ENCODE measurements around the gene PRR12. TPM values are rescaled to one million over a fixed set of nuclear protein-coding genes. Genes with fewer than 3 reads are reported as not detected.

PRR12 gene
- polyA plus RNA-seq, 1 experiment, result 0.36 TPM

DNA sequence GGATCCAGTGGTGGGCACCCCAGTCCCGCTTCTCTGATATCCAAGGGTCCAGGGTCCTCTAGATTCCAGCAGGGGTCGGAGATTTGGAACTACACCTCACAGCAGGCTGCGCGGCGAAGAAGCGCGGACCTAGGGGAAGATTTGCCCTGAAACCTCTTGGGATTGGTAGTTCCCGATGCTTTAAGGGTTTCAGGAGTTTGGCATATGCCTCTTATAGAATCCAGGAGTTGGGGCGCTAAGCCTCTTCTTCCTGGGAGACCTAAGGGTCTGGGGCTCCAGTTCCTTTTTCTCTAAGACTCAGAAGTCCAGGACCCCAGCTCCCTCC is 75.1 kb downstream of the PRR12 start:
- peak overlapping the region; percentile 21 for H3K27ac ChIP-seq (ENCODE audit: low read depth, low read length)
- POLR2A ChIA-PET, result interaction anchor here (0.6 to 1.4 kb wide), 4 partner anchors 9 to 26 kb away, joined by 3 to 6 read pairs (median 4); partner anchors contain the start of gene RRAS
- CTCF ChIA-PET, result no interaction called here
- no peaks in the 10 kb centered on the region; the same call in 1 of the 2 replicates for H3K9me3 ChIP-seq (ENCODE audit: control insufficient read depth, insufficient read depth, low read length)
- peak overlapping the region; percentile 93 for H3K4me3 ChIP-seq (ENCODE audit: low read depth, low read length)
- TF ChIP-seq, protein P1, sequence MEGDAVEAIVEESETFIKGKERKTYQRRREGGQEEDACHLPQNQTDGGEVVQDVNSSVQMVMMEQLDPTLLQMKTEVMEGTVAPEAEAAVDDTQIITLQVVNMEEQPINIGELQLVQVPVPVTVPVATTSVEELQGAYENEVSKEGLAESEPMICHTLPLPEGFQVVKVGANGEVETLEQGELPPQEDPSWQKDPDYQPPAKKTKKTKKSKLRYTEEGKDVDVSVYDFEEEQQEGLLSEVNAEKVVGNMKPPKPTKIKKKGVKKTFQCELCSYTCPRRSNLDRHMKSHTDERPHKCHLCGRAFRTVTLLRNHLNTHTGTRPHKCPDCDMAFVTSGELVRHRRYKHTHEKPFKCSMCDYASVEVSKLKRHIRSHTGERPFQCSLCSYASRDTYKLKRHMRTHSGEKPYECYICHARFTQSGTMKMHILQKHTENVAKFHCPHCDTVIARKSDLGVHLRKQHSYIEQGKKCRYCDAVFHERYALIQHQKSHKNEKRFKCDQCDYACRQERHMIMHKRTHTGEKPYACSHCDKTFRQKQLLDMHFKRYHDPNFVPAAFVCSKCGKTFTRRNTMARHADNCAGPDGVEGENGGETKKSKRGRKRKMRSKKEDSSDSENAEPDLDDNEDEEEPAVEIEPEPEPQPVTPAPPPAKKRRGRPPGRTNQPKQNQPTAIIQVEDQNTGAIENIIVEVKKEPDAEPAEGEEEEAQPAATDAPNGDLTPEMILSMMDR (IDR thresholded peaks at IDR 0.05; ENCODE audit: low read depth, low read length), result no peak; the same call in 1 of the 2 replicates
- no peak for DNase-seq (ENCODE audit: low read depth, low spot score)
- H3K27me3 ChIP-seq (ENCODE audit: control insufficient read depth, insufficient read depth, low read length), result no peaks in the 10 kb centered on the region

DNA sequence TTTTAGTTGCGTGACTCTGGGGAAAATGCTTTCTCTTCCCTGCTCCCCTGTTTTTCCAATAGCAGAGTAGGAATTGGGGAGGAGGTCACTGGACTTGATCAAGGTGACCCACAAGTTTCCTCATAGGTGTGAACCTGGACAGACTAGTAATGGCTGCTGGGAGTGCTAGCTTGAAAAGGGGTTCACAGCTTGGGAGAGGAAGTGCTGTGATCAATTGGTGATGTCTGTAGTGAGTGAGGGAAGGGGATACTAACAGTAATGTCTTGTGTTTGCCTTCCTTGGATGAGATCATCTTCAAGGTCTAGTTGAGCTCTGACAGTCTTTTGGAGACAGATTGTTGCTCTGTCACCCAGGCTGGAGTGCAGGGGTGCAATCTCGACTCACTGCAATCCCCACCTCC is 76.5 kb downstream of the PRR12 start:
- ChIA-PET POLR2A (interaction anchor here (1.4 kb wide), 1 partner anchor 9 kb away, joined by 3 read pairs; no protein-coding TSS in a partner anchor), CTCF (interaction anchor here (0.6 to 0.9 kb wide), 2 partner anchors 97 to 101 kb away, joined by 3 to 4 read pairs; no protein-coding TSS in a partner anchor)
- H3K27ac ChIP-seq (ENCODE audit: low read depth, low read length), result no peak overlapping the region
- TF ChIP-seq, protein P1 (IDR thresholded peaks at IDR 0.05; ENCODE audit: low read depth, low read length), result no peak
- no peaks in the 10 kb centered on the region; the same call in 1 of the 2 replicates for H3K9me3 ChIP-seq (ENCODE audit: control insufficient read depth, insufficient read depth, low read length)
- H3K27me3 ChIP-seq (ENCODE audit: control insufficient read depth, insufficient read depth, low read length), result no peaks in the 10 kb centered on the region
- DNase-seq (ENCODE audit: low read depth, low spot score), result no peak
- H3K4me3 ChIP-seq (ENCODE audit: low read depth, low read length), result no peak overlapping the region

DNA sequence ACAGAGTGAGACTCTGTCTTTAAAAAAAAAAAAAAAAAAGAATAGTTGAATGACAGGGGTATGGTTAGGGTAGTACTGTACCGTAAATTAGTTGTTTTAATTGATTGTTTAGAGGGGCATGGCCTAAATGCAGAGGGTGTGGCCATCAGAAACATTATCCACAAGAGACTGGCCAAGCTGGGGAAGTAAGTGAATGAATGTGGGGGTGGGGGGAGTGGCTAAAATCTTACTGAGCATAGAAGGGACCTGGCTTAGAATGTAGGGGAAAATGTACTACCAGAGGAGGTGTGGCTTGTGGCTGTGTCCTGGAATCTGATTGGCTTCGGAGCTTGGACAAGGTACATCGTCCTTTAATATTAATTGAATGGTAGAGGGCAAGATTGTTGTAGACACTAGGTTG is 78.5 kb downstream of the PRR12 start:
- no peak for DNase-seq (ENCODE audit: low read depth, low spot score)
- CTCF ChIA-PET, result interaction anchor here (1.6 kb wide), 1 partner anchor 11 kb away, joined by 3 read pairs; no protein-coding TSS in a partner anchor
- H3K27me3 ChIP-seq (ENCODE audit: control insufficient read depth, insufficient read depth, low read length), result no peaks in the 10 kb centered on the region
- TF ChIP-seq, protein P1 (IDR thresholded peaks at IDR 0.05; ENCODE audit: low read depth, low read length), result no peak
- H3K27ac ChIP-seq (ENCODE audit: low read depth, low read length), result no peak overlapping the region
- H3K4me3 ChIP-seq (ENCODE audit: low read depth, low read length), result no peak overlapping the region
- no peaks in the 10 kb centered on the region; the same call in 1 of the 2 replicates for H3K9me3 ChIP-seq (ENCODE audit: control insufficient read depth, insufficient read depth, low read length)
- POLR2A ChIA-PET, result no interaction called here

DNA sequence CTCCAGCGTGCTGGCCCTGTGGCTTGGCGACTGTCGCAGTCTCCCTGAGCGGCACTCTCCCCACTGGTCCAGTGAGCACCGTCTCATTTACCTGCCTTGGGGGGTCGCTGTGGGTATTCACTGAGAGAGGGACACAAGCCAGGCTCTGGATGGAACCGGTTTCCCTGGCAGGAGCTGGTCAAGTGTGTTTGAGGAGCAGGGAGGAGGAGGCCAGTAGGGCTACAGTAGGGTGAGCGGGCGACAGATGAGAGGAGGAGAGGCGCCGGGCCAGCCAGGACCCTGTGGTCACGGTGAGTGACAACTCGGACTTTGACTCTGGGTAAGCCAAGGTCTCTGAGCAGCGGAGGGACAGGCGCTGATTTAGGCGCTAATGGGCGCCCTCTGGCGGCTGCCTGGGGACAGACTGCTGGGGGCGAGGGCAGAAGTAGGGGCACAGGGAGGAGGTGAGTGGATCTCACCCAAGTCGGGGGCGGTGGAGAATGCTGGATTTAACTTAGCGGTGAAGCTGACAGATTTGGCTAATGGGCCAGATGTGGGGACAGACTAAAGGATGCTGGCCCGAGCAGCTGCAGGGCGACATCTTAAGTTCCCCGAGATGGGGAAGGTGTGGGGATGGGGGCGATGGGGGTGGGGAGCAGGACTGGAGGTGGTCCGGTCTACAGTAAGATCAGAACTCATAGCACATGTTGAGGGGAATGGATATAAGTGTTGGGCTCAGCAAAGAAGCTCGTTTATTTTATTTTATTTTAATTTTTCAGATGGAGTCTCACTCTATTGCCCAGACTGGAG is 81.3 kb downstream of the PRR12 start:
- no peak for DNase-seq (ENCODE audit: low read depth, low spot score)
- Histone ChIP-seq H3K4me3 (ENCODE audit: low read depth, low read length) (no peak overlapping the region), H3K27me3 (ENCODE audit: control insufficient read depth, insufficient read depth, low read length) (no peaks in the 10 kb centered on the region), H3K27ac (ENCODE audit: low read depth, low read length) (no peak overlapping the region), H3K9me3 (ENCODE audit: control insufficient read depth, insufficient read depth, low read length) (peaks cover 3% of the 10 kb centered on the region; the same call in 1 of the 2 replicates)
- TF ChIP-seq, protein P1 (IDR thresholded peaks at IDR 0.05; ENCODE audit: low read depth, low read length), result peak; percentile 97
- ChIA-PET CTCF (interaction anchor here (0.5 to 2.0 kb wide), 15 partner anchors 8 to 169 kb away, joined by 3 to 12 read pairs (median 4); partner anchors contain the start of gene RRAS), POLR2A (no interaction called here)

Small RNA genes within 50 kb of the gene (small RNA-seq; reads per million reads assigned to genes)
- not detected for gene RF00019 (ENCODE audit: insufficient read length, low read depth)

Other genes with a start within 250 kb of the PRR12 start
- 32.8 and 41.7 TPM in 2 replicates for gene TEAD2, start 228.8 kb upstream of the PRR12 start, polyA plus RNA-seq (2011; rRNA removed)
- gene DKKL1, start 227.3 kb upstream of the PRR12 start, polyA plus RNA-seq (2011; rRNA removed), result 0.14 TPM in 1 of 2 replicates, not detected in the other
- gene KASH5, start 202.9 kb upstream of the PRR12 start, polyA plus RNA-seq (2011; rRNA removed), result not detected in 2 replicates
- not detected in 2 replicates for gene PTH2, start 167.7 kb upstream of the PRR12 start, polyA plus RNA-seq (2011; rRNA removed)
- gene GFY, start 165.8 kb upstream of the PRR12 start, polyA plus RNA-seq (2011; rRNA removed), result not detected in 2 replicates
- 0.02 and 0.04 TPM in 2 replicates for gene SLC17A7, start 149.7 kb upstream of the PRR12 start, polyA plus RNA-seq (2011; rRNA removed)
- gene PIH1D1, start 139.4 kb upstream of the PRR12 start, polyA plus RNA-seq (2011; rRNA removed), result 60.3 and 62.5 TPM in 2 replicates
- 4.1 and 4.3 TPM in 2 replicates for gene ALDH16A1, start 138.0 kb upstream of the PRR12 start, polyA plus RNA-seq (2011; rRNA removed)
- gene FLT3LG, start 117.0 kb upstream of the PRR12 start, polyA plus RNA-seq (2011; rRNA removed), result 3.7 and 5.9 TPM in 2 replicates
- 3,816 and 4,938 TPM in 2 replicates for gene RPL13A, start 103.6 kb upstream of the PRR12 start, polyA plus RNA-seq (2011; rRNA removed)
- gene RPS11, start 94.7 kb upstream of the PRR12 start, polyA plus RNA-seq (2011; rRNA removed), result 1,562 and 2,122 TPM in 2 replicates
- gene FCGRT, start 78.5 kb upstream of the PRR12 start, polyA plus RNA-seq (2011; rRNA removed), result 46.1 and 68.1 TPM in 2 replicates
- gene RCN3, start 63.2 kb upstream of the PRR12 start, polyA plus RNA-seq (2011; rRNA removed), result 14.7 and 29.4 TPM in 2 replicates
- gene NOSIP, start 10.6 kb upstream of the PRR12 start, polyA plus RNA-seq (2011; rRNA removed), result 43.9 and 77.5 TPM in 2 replicates
- gene PRRG2, start 9.9 kb upstream of the PRR12 start, polyA plus RNA-seq (2011; rRNA removed), result 0.31 and 0.35 TPM in 2 replicates
- 64.2 and 93.3 TPM in 2 replicates for gene RRAS, start 49.0 kb downstream of the PRR12 start, polyA plus RNA-seq (2011; rRNA removed)
- 2.5 and 3.5 TPM in 2 replicates for gene SCAF1, start 51.0 kb downstream of the PRR12 start, polyA plus RNA-seq (2011; rRNA removed)
- gene IRF3, start 74.7 kb downstream of the PRR12 start, polyA plus RNA-seq (2011; rRNA removed), result 33.5 and 54.9 TPM in 2 replicates
- gene BCL2L12, start 74.8 kb downstream of the PRR12 start, polyA plus RNA-seq (2011; rRNA removed), result 8.8 and 10.9 TPM in 2 replicates
- gene PRMT1, start 86.1 kb downstream of the PRR12 start, polyA plus RNA-seq (2011; rRNA removed), result 287 and 305 TPM in 2 replicates
- gene ADM5, start 98.4 kb downstream of the PRR12 start, polyA plus RNA-seq (2011; rRNA removed), result 0.19 and 0.33 TPM in 2 replicates
- gene CPT1C, start 99.9 kb downstream of the PRR12 start, polyA plus RNA-seq (2011; rRNA removed), result 20.3 and 24.2 TPM in 2 replicates
- gene TSKS, start 172.1 kb downstream of the PRR12 start, polyA plus RNA-seq (2011; rRNA removed), result not detected in 2 replicates
- gene AP2A1, start 175.8 kb downstream of the PRR12 start, polyA plus RNA-seq (2011; rRNA removed), result 59.1 and 82.2 TPM in 2 replicates
- 6.9 and 9.0 TPM in 2 replicates for gene FUZ, start 222.1 kb downstream of the PRR12 start, polyA plus RNA-seq (2011; rRNA removed)
- 12.6 and 20.3 TPM in 2 replicates for gene MED25, start 227.1 kb downstream of the PRR12 start, polyA plus RNA-seq (2011; rRNA removed)

Measured in AG04450 (cell line).